SK-N-SH treated with all-trans-retinoic acid at 6 μM for 48 hours (cell line): ENCODE results near the gene SNED1.

Experiments used
- ATAC-seq: fragments of 200-7000 bp; cut with Tn5 transposase; 3 replicates; pipeline ENCODE4 v1.9.1; 2020; ENCODE audit warnings: mild to moderate bottlenecking, moderate library complexity
- ARNTL ChIP-seq: fragments of 450-650 bp; formaldehyde crosslinking; IDR thresholded peaks from 2 replicates; pipeline ENCODE4 v1.5.0; 2020; ENCODE audit warnings: low read depth, mild to moderate bottlenecking, moderate library complexity, borderline replicate concordance
- BACH2 ChIP-seq: fragments of 250-450 bp; sonication (Bioruptor Pico); IDR thresholded peaks from 2 replicates; pipeline ENCODE4 v1.9.0; 2021; ENCODE audit warnings: mild to moderate bottlenecking, borderline replicate concordance
- CREB5 ChIP-seq: fragments of 250-450 bp; sonication (Bioruptor Pico); IDR thresholded peaks from 2 replicates; pipeline ENCODE4 v1.5.1; 2020; ENCODE audit warnings: low read depth, mild to moderate bottlenecking, moderate library complexity
- ESRRG ChIP-seq: fragments of 250-450 bp; sonication (Bioruptor Pico); IDR thresholded peaks from 2 replicates; pipeline ENCODE4 v1.6.1; 2021; ENCODE audit warnings: mild to moderate bottlenecking
- ISL1 ChIP-seq: fragments of 250-450 bp; sonication (Bioruptor Pico); IDR thresholded peaks from 2 replicates; pipeline ENCODE4 v2.1.2; 2022; ENCODE audit warnings: mild to moderate bottlenecking, moderate library complexity
- OSR1 ChIP-seq: fragments of 250-450 bp; sonication (Bioruptor Pico); IDR thresholded peaks from 2 replicates; pipeline ENCODE4 v1.8.0; 2022; ENCODE audit warnings: moderate library complexity, mild to moderate bottlenecking, inconsistent platforms
- PATZ1 ChIP-seq: fragments of 250-450 bp; sonication (Bioruptor Pico); IDR thresholded peaks from 2 replicates; pipeline ENCODE4 v1.8.0; 2020; ENCODE audit warnings: mild to moderate bottlenecking, moderate library complexity, borderline replicate concordance
- POU6F1 ChIP-seq: fragments of 250-450 bp; sonication (Bioruptor Pico); IDR thresholded peaks from 2 replicates; pipeline ENCODE4 v1.8.0; 2021; ENCODE audit warnings: low read depth, mild to moderate bottlenecking, moderate library complexity, borderline replicate concordance
- PPARA ChIP-seq: fragments of 250-450 bp; sonication (Bioruptor Pico); IDR thresholded peaks from 2 replicates; pipeline ENCODE4 v1.5.0; 2020; ENCODE audit warnings: mild to moderate bottlenecking, borderline replicate concordance
- RARB ChIP-seq: fragments of 250-450 bp; sonication (Bioruptor Pico); IDR thresholded peaks from 2 replicates; pipeline ENCODE4 v1.8.0; 2021; ENCODE audit warnings: mild to moderate bottlenecking, moderate library complexity
- SNAI2 ChIP-seq: fragments of 250-450 bp; sonication (Bioruptor Pico); IDR thresholded peaks from 2 replicates; pipeline ENCODE4 v1.5.0; 2020; ENCODE audit warnings: mild to moderate bottlenecking, moderate library complexity
- TCF4 ChIP-seq: fragments of 250-450 bp; sonication (Bioruptor Pico); IDR thresholded peaks from 2 replicates; pipeline ENCODE4 v1.8.0; 2021; ENCODE audit warnings: mild to moderate bottlenecking, moderate library complexity, borderline replicate concordance
- TOX ChIP-seq: fragments of 250-450 bp; sonication (Bioruptor Pico); IDR thresholded peaks from 2 replicates; pipeline ENCODE4 v1.8.0; 2021; ENCODE audit warnings: mild to moderate bottlenecking, moderate library complexity, borderline replicate concordance
- TSHZ2 ChIP-seq: fragments of 250-450 bp; sonication (Bioruptor Pico); IDR thresholded peaks from 2 replicates; pipeline ENCODE4 v1.5.0; 2020; ENCODE audit warnings: mild to moderate bottlenecking, moderate library complexity
- ZC3H10 ChIP-seq: fragments of 250-450 bp; sonication (Bioruptor Pico); IDR thresholded peaks from 2 replicates; pipeline ENCODE4 v1.5.1; 2021; ENCODE audit warnings: mild to moderate bottlenecking, moderate library complexity
- ZFP30 ChIP-seq: fragments of 450-650 bp; formaldehyde crosslinking; IDR thresholded peaks from 2 replicates; pipeline ENCODE4 v1.5.0; 2022; ENCODE audit warnings: mild to moderate bottlenecking, moderate library complexity
- ZNF565 ChIP-seq: fragments of 450-650 bp; formaldehyde crosslinking; conservative IDR thresholded peaks from 2 replicates; pipeline ENCODE4 v1.5.0; 2020; ENCODE audit warnings: low read depth, mild to moderate bottlenecking, moderate library complexity

Gene SNED1

DNA sequence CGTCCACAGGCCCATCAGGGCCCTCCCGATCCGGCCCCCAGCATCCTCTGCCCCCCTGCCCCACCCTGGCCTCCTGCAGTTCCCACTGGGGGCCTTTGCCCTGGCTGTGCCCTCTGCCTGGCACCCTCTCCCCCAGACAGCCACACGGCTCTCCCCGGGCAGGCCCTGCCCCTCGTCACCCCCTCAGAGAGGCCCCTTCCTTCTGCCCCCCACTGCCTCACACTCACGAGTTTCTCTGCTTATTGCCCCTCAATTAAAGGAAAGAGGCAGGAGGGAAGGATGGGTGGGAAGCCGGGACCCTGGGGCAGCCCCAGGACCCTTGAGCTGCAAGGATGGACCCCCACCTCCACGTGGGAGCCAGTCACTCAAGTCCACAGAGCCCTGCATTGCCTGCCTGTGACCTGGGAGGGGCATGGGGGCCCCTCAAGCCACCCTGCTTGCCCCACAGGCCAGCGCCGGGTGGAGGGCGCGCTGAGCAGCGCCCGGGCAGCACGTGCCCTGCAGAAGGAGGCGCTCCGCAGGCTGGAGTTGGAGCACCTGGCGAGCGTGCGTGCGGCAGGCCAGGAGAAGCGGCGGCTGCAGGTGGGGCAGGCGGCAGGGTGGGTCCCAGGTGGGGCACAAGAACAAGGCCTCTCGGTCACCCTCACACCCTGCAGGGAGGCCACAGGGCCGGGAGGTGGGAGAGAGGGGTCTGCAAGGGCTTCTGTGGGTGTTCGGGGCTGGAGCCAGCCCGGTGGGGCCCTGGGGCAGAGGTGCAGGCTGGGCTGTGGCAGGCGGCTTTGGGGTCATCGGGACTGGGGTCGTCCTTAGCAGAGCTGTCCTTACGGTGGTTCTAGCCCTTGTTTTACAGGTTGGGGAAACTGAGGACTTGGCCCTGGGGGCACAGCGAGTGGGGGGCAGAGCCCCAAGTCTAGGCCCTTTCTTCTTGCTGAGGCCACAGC is 30.5 kb upstream of the SNED1 start (continued):
- TF ChIP-seq CREB5 (CRISPR knock-in tag) (no peak), ISL1 (CRISPR knock-in tag) (no peak), TCF4 (CRISPR knock-in tag) (no peak)

DNA sequence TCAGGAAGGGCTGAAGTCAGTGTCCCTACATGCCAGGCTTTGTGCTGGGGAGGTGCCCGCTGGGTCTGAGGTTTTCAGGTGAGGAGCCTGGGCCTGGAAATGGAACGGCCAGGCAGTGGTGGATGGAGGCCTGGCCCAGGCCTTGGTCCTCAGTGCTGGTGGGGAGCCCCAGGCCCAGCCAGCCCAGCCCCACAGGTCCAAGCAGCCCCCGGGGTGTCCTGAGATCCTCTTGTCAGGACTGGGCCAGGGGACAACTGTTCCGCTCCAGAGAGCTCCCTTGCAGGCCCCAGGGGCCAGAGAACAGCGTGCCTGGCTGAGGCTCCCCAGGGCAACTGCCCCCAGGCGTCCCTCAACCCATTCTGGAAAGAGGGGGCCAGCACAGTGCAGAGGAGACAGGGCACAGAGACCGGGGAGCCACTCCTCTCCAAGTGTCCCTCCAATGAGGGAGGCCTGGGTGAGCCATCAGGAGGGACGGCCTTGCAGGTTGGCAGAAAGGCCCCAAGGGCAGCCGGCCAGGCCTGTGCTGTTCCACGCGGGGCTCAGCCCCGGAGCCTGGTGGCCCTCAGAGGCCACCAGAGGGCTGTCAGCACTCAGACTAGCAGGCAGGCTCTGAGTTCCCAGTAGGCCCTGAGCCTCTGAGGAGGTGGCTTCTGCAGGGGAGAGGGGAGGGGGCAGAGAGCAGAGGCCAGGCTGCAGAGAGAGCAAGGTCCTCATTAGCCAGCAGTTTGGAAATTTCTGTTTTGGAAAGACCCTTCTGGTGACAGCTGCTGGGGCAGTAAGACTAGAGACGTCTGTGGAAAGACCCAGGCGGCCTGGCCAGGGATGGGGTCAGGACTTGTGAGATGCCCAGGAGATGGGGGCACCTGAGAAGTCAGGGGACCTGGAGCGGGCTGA is 29.4 kb upstream of the SNED1 start:
- ATAC-seq, result no peak
- TF ChIP-seq SNAI2 (no peak), PATZ1 (CRISPR knock-in tag) (no peak), ZNF565 (CRISPR knock-in tag) (no peak), ZFP30 (no peak), ISL1 (CRISPR knock-in tag) (no peak), CREB5 (CRISPR knock-in tag) (no peak)

DNA sequence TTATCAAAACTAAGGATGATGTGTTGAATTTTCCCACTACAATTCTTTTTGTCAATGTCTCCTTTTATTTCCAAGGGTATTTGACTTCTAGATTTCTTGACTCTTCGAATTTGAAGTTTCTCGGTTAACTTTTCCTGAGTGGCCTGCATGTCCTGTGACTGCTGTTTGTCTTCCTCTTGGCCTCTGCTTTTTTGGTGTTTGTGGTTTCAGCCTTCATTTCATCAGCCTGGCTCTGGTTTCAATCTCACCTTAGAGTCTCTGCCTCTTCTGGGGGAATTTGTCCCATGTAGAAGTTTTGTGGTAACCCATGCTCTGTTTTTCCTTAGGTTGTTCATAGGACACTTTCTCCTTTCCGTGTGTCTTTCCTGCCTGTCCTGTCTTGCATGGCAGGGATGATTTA is 28.3 kb upstream of the SNED1 start:
- TF ChIP-seq TOX (CRISPR knock-in tag), result no peak
- TF ChIP-seq PPARA (CRISPR knock-in tag), result no peak
- TF ChIP-seq RARB (CRISPR knock-in tag), result no peak
- TF ChIP-seq ESRRG (CRISPR knock-in tag), result no peak
- no peak for TF ChIP-seq POU6F1 (CRISPR knock-in tag)
- no peak for TF ChIP-seq ZFP30
- TF ChIP-seq ARNTL, result no peak
- no peak for TF ChIP-seq BACH2 (CRISPR knock-in tag)
- no peak for TF ChIP-seq TCF4 (CRISPR knock-in tag)
- TF ChIP-seq ZC3H10 (CRISPR knock-in tag), result no peak
- no peak for TF ChIP-seq TSHZ2 (CRISPR knock-in tag)
- no peak for TF ChIP-seq ZNF565 (CRISPR knock-in tag)
- no peak for TF ChIP-seq OSR1
- TF ChIP-seq, all 23 proteins: peak for 0
- ATAC-seq, result no peak
